ENCODE measurements around the gene PRSS36.

PRSS36 gene

GRCh38 chr16:31131841-31132271 lies 18.0 kb downstream of the PRSS36 start:
- TF ChIP-seq ZFX (IDR thresholded peaks at IDR 0.05) (no peak), CTCF (conservative IDR thresholded peaks at IDR 0.05) (no peak)
- peak overlapping the region; percentile 71 for H3K27ac ChIP-seq

- TF ChIP-seq ZFX (IDR thresholded peaks at IDR 0.05) (no peak), CTCF (conservative IDR thresholded peaks at IDR 0.05) (no peak)
These were observed 18.4 kb downstream of the PRSS36 start for GRCh38 chr16:31131416-31131815.

GRCh38 chr16:31130899-31131298 lies 19.0 kb downstream of the PRSS36 start:
- TF ChIP-seq CTCF (conservative IDR thresholded peaks at IDR 0.05) (no peak), ZFX (IDR thresholded peaks at IDR 0.05) (no peak)
- H3K27ac ChIP-seq: peak overlapping the region; percentile 71

More at GRCh38 chr16:31131416-31131815, 18.4 kb downstream of the PRSS36 start:
- H3K27ac ChIP-seq: peak overlapping the region; percentile 71

- H3K27ac ChIP-seq: peak overlapping the region; percentile 71
- TF ChIP-seq ZFX (IDR thresholded peaks at IDR 0.05) (no peak), CTCF (conservative IDR thresholded peaks at IDR 0.05) (no peak)
These were observed 19.5 kb downstream of the PRSS36 start for GRCh38 chr16:31130336-31130891.

- no peak for TF ChIP-seq ZFX (IDR thresholded peaks at IDR 0.05)
- no peak for TF ChIP-seq CTCF (conservative IDR thresholded peaks at IDR 0.05)
- H3K27ac ChIP-seq: peak overlapping the region; percentile 71
These were observed 20.1 kb downstream of the PRSS36 start for GRCh38 chr16:31129568-31130335.

GRCh38 chr16:31128711-31129567 lies 20.9 kb downstream of the PRSS36 start:
- TF ChIP-seq CTCF (conservative IDR thresholded peaks at IDR 0.05) (no peak), ZFX (IDR thresholded peaks at IDR 0.05) (no peak)
- peak overlapping the region; percentile 71 for H3K27ac ChIP-seq
